Fibroblast of mammary gland (primary cell): ENCODE measurements around the gene IGSF23.
"Not testable (repeated sequence)": the region's sequence is repeated elsewhere in the genome, so short reads cannot be mapped to it uniquely, and the experiment has no call there.

Source experiments
- DNase-seq: peaks from one replicate; pipeline ENCODE4 v3.0.0-alpha.2; 2010; ENCODE audit warnings: low read depth
- H3K4me3 ChIP-seq: 2 replicates; pipeline ENCODE4 v1.5.1; 2011; ENCODE audit warnings: low read depth, mild to moderate bottlenecking, low read length, moderate library complexity; ENCODE audit not compliant: control insufficient read depth
- CTCF ChIP-seq: conservative IDR thresholded peaks from 2 replicates; pipeline ENCODE4 v1.5.1; 2011; ENCODE audit warnings: low read depth, low read length, inconsistent platforms; ENCODE audit not compliant: control insufficient read depth, insufficient read depth

The IGSF23 gene

GRCh38 chr19:44587963-44588770 is 25.2 kb upstream of the IGSF23 start:
- no peak for TF ChIP-seq CTCF
- peak; percentile 85 for DNase-seq
- no peak overlapping the region for H3K4me3 ChIP-seq

- no peak overlapping the region for H3K4me3 ChIP-seq
- TF ChIP-seq CTCF: no peak
- DNase-seq: no peak
Observed at GRCh38 chr19:44588771-44589112, 24.6 kb upstream of the IGSF23 start.

- no peak for DNase-seq
- no peak overlapping the region for H3K4me3 ChIP-seq
- no peak for TF ChIP-seq CTCF
Observed at GRCh38 chr19:44590245-44591059, 22.9 kb upstream of the IGSF23 start.

- H3K4me3 ChIP-seq, DNase-seq: not testable (repeated sequence)
Observed at GRCh38 chr19:44591340-44591993, 21.9 kb upstream of the IGSF23 start.

GRCh38 chr19:44592451-44592890 is 20.9 kb upstream of the IGSF23 start:
- no peak for TF ChIP-seq CTCF
- H3K4me3 ChIP-seq: no peak overlapping the region
- DNase-seq: no peak

DNA sequence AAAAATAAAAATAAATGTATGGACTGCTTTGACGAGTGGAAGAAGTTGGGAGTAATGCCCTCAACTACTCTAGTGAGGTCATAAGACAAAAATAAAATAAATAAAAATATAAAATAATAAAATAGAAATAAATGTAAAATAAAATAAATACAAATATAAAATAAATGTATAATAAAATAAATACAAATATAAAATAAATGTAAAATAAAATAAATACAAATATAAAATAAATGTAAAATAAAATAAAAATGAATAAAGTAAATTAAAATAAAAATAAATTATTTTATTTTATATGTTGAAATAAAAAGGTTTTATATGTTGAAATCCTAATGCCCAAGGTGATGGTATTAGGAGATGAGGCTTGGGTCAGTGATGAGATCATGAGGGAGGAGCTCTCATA is 20.1 kb upstream of the IGSF23 start:
- no peak for DNase-seq
- H3K4me3 ChIP-seq: no peak overlapping the region
- no peak for TF ChIP-seq CTCF

- H3K4me3 ChIP-seq, DNase-seq: not testable (repeated sequence)
Observed at GRCh38 chr19:44593866-44594266, 19.5 kb upstream of the IGSF23 start.
